Measurements from ENCODE around the gene FBXO15.

Gene FBXO15

GRCh38 chr18:74126684-74127655, 20.7 kb downstream of the FBXO15 start:
- H3K36me3 ChIP-seq = no peaks in the 10 kb centered on the region
- no peaks in the 10 kb centered on the region for H3K9me3 ChIP-seq
- no peak overlapping the region for H3K27ac ChIP-seq
- no peak overlapping the region for H3K4me3 ChIP-seq (ENCODE audit: low read depth in 1 of 2, low read length in 1 of 2)
- no peaks in the 10 kb centered on the region for H3K4me1 ChIP-seq (ENCODE audit: control insufficient read depth in 1 of 2, insufficient read depth in 1 of 2, low read depth in 1 of 2, low read length in 1 of 2)
- H3K27me3 ChIP-seq = peaks cover 23% of the 10 kb centered on the region
- no peak for TF ChIP-seq CTCF (IDR thresholded peaks at IDR 0.05)

GRCh38 chr18:74124642-74125041, 23.0 kb downstream of the FBXO15 start:
- Histone ChIP-seq H3K36me3 (no peaks in the 10 kb centered on the region), H3K4me1 (ENCODE audit: control insufficient read depth in 1 of 2, insufficient read depth in 1 of 2, low read depth in 1 of 2, low read length in 1 of 2) (no peaks in the 10 kb centered on the region), H3K9me3 (no peaks in the 10 kb centered on the region), H3K27me3 (peaks cover 24% of the 10 kb centered on the region), H3K4me3 (ENCODE audit: low read depth in 1 of 2, low read length in 1 of 2) (no peak overlapping the region), H3K27ac (no peak overlapping the region)
- TF ChIP-seq CTCF (IDR thresholded peaks at IDR 0.05) = no peak

GRCh38 chr18:74123200-74123599, 24.4 kb downstream of the FBXO15 start:
- Histone ChIP-seq H3K27me3 (peaks cover 15% of the 10 kb centered on the region), H3K27ac (no peak overlapping the region), H3K4me3 (ENCODE audit: low read depth in 1 of 2, low read length in 1 of 2) (no peak overlapping the region), H3K4me1 (ENCODE audit: control insufficient read depth in 1 of 2, insufficient read depth in 1 of 2, low read depth in 1 of 2, low read length in 1 of 2) (no peaks in the 10 kb centered on the region), H3K9me3 (no peaks in the 10 kb centered on the region), H3K36me3 (no peaks in the 10 kb centered on the region)
- no peak for TF ChIP-seq CTCF (IDR thresholded peaks at IDR 0.05)

GRCh38 chr18:74116633-74117554, 30.7 kb downstream of the FBXO15 start:
- H3K4me3 ChIP-seq (ENCODE audit: low read depth in 1 of 2, low read length in 1 of 2) = no peak overlapping the region

More at GRCh38 chr18:74116633-74117554, 30.7 kb downstream of the FBXO15 start:
- Histone ChIP-seq H3K27ac (no peak overlapping the region), H3K36me3 (no peaks in the 10 kb centered on the region), H3K9me3 (no peaks in the 10 kb centered on the region), H3K27me3 (peaks cover under 1% of the 10 kb centered on the region), H3K4me1 (ENCODE audit: control insufficient read depth in 1 of 2, insufficient read depth in 1 of 2, low read depth in 1 of 2, low read length in 1 of 2) (no peaks in the 10 kb centered on the region)
- no peak for TF ChIP-seq CTCF (IDR thresholded peaks at IDR 0.05)
